Right cardiac atrium (tissue), 5 donors: Measurements from ENCODE around the gene DSC3. TPM values are rescaled to one million over a fixed set of nuclear protein-coding genes. Genes with fewer than 3 reads are reported as not detected.

Experiments
- ATAC-seq, 2 donors: fragments of 200-7000 bp; cut with Tn5 transposase; one replicate each; pipeline versions ENCODE4 v1.8.0 to v1.9.1; 2020; ENCODE audit warnings: moderate library complexity in 2 of 2, mild to moderate bottlenecking in 1 of 2
- DNase-seq, 3 donors: peaks; one replicate each; pipeline ENCODE4 v3.0.0-alpha.2; 2020
- H3K27ac ChIP-seq: one replicate; pipeline ENCODE4 v1.5.1; 2013; ENCODE audit warnings: mild to moderate bottlenecking, low read length, control low read depth, moderate library complexity
- H3K27me3 ChIP-seq: one replicate; pipeline ENCODE4 v1.6.1; 2013; ENCODE audit not compliant: control insufficient read depth, insufficient read depth
- H3K4me1 ChIP-seq: one replicate; pipeline ENCODE4 v1.6.1; 2013; ENCODE audit warnings: low read length; ENCODE audit not compliant: control insufficient read depth, insufficient read depth
- H3K4me3 ChIP-seq: one replicate; pipeline ENCODE4 v1.5.1; 2013; ENCODE audit warnings: low read length, control low read depth
- H3K9me3 ChIP-seq: one replicate; pipeline ENCODE4 v1.6.1; 2013; ENCODE audit warnings: low read length; ENCODE audit not compliant: control insufficient read depth
- WGBS: extraction: QIAGEN DNeasy Blood & Tissue Kit; methylation state at CpG from one replicate; pipeline ENCODE4 v1.1.7; 2013; 5-methylcytosine and 5-hydroxymethylcytosine counted together
- intact Hi-C, 4 donors: fragments of 100-400 bp; cut with DNase I; formaldehyde crosslinking; loops; one replicate each; pipeline versions ENCODE4 v1.11.0 to v1.14.0; 2022 to 2023
- polyA plus RNA-seq: library from polyadenylated mRNA; stranded (reverse); fragments of 200-250 nt; gene quantifications from one replicate; pipeline ENCODE4 v1.2.3, GENCODE V29; 2013
- total RNA-seq, 4 donors: library from RNA; stranded (reverse); fragmentation: NEBNext Ultra II Directional; extraction: Animal tissue kit (Norgen Biotek cat#: 25700); gene quantifications; one replicate each; pipeline ENCODE4 v1.2.1, GENCODE V29; 2021
- donor health status: healthy with polysubstance abuse.
- donor health status: DM: no; HTN: yes; CAD: no.
- donor health status: DM: no; HTN: no; CAD: no.
- donor health status: DM: no; HTN: yes; CAD: no; lungs with severe emphysema.
- donor health status: DM: yes; HTN: yes; CAD: no.

DSC3 gene
- total and polyA plus RNA-seq, 5 donors = 0.03 to 0.18 (median 0.14) TPM

DNA sequence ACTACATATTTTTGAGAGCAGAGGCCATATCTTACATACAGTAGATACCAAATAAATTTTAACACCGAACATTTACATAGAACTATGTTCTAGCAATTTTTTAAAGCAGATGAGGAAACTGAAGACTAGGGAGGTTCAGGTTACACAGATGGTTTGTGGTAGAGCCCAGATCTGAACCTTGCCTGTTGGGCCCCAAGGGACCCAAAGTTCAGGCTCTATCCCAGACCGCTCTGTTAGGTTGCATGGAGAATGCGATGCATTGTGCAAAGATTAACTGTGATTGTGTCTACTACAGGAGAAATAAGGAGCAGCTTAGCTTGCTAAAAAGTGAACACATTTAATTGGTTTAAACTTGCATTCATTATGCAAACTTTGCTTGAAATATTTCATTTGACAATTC lies 16.4 kb upstream of the DSC3 start:
- H3K4me1 ChIP-seq = no peaks in the 10 kb centered on the region
- intact Hi-C loops = no loop called here
- 93% methylated on average over 3 of the region's 3 CpGs for WGBS

DNA sequence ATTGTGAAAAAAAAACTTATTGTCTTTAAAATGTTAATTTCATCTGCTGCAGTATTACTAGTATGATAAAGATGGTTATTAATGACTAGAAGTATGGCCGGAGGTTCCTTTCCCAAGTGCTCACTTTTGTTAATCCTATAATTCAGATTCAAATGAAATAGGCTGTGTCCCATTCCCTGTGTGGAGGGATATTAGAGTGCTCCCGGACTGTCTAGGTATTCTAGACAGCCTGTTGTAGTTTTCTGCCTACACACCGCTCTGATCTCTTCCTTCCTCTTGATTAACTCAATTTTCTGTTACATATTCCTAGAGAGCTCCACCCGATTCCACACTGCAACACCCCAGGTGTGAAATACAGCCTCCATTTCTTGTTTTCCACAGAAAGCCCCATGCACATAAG lies 15.4 kb upstream of the DSC3 start:
- DNase-seq = no peak
- intact Hi-C loops = no loop called here
- peaks cover 2% of the 10 kb centered on the region for H3K9me3 ChIP-seq
- no peak for ATAC-seq
- no peak overlapping the region for H3K27ac ChIP-seq
- H3K27me3 ChIP-seq = no peaks in the 10 kb centered on the region
- WGBS = 78% methylated on average over 4 of the region's 4 CpGs
- H3K4me1 ChIP-seq = no peaks in the 10 kb centered on the region
- no peak overlapping the region for H3K4me3 ChIP-seq

More for the DNA sequence above, 16.4 kb upstream of the DSC3 start:
- no peak overlapping the region for H3K4me3 ChIP-seq
- ATAC-seq (no peak), DNase-seq (no peak)
- no peaks in the 10 kb centered on the region for H3K27me3 ChIP-seq
- H3K9me3 ChIP-seq = no peaks in the 10 kb centered on the region
- H3K27ac ChIP-seq = no peak overlapping the region

DNA sequence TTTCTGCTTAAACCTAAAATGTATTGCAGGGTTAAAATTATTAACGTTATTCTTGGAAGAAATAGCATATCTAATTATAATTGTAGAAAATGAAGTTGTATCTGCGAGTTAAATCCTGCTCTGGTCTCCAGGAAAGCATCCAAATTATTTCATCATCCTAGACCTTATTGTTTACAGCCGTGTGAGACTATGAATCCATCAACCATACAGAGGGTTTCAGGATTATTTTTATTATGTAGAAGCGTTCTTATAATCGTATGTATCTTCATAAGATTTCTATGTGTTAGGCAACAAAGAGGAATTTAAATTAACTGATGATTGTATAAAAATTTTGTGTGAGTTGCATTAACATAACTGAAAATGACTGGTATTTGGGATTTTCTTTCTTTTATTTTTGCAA lies 14.5 kb upstream of the DSC3 start:
- Histone ChIP-seq H3K27me3 (no peaks in the 10 kb centered on the region), H3K9me3 (peaks cover 2% of the 10 kb centered on the region), H3K27ac (no peak overlapping the region), H3K4me3 (no peak overlapping the region), H3K4me1 (no peaks in the 10 kb centered on the region)
- intact Hi-C loops = no loop called here
- 38% methylated on average over 5 of the region's 5 CpGs for WGBS
- ATAC-seq (no peak), DNase-seq (no peak)

DNA sequence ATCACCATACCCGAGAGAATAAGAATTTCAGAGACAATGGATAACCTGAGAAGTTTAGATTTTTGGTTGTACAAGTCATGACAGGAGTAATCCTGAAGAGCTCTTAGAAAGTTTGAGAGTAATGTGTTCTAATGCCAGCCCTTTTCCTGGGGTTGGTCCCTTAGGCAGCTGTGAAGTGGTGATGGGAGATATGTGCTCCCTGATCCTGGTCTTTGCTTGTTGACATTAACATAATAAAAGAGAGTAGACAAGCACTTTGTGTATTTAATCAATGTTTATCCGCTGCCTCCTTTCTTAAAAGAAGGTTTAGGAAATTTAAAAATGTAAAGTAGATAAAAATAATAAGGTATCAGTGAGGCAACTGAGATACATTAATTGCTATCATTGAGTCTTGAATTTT lies 13.8 kb upstream of the DSC3 start:
- WGBS = 85% methylated on average over 2 of the region's 2 CpGs
- Histone ChIP-seq H3K4me3 (no peak overlapping the region), H3K9me3 (peaks cover 2% of the 10 kb centered on the region), H3K27me3 (no peaks in the 10 kb centered on the region), H3K27ac (no peak overlapping the region), H3K4me1 (no peaks in the 10 kb centered on the region)
- DNase-seq (no peak), ATAC-seq (no peak)
- intact Hi-C loops = no loop called here

DNA sequence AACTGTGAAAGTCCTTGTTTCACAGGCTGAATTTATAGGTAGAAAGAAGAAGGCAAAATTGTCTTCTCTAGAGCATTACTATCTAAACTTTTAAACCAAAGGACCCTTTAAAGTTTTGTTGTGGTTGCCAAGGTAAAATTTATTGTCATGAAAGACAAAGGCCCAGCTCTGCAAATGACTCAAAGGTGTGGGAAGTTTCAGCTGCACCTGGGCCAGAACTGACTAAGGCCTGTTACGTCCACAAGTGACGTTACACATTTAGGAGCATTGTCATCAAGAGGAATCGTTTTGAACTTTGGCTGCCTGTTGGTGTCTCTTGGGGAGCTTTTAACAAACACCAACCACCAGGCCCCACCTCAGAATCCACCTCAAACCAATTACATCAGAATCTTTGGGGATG lies 8.1 kb upstream of the DSC3 start:
- Histone ChIP-seq H3K4me1 (no peaks in the 10 kb centered on the region), H3K27ac (no peak overlapping the region), H3K27me3 (no peaks in the 10 kb centered on the region), H3K9me3 (peaks cover 2% of the 10 kb centered on the region), H3K4me3 (no peak overlapping the region)
- no peak for ATAC-seq
- 82% methylated on average over 3 of the region's 3 CpGs for WGBS
- DNase-seq = no peak
- intact Hi-C loops = no loop called here

DNA sequence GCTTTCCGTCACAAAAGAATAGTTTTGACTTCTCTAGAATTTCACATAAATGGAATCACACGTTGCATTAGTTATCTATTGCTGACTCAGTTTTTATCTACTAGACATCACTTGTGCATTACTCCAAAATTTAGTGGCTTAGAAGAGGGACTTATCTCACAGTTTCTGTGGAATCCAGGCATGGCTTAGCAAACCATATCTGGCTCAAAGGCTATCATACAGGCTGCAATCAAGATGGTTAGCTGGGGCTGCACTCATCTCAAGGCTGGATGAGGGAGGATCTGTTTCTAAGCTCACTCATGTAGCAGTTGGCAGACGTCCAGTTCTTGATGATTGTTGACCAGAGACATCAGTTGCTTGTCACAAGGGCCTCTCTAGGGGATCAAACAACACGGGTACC lies 6.6 kb upstream of the DSC3 start:
- peaks cover 2% of the 10 kb centered on the region for H3K9me3 ChIP-seq
- WGBS = 44% methylated on average over 4 of the region's 4 CpGs
- intact Hi-C loops = no loop called here
- no peak for ATAC-seq
- H3K4me1 ChIP-seq = no peaks in the 10 kb centered on the region
- no peak overlapping the region for H3K27ac ChIP-seq
- DNase-seq = no peak
- H3K27me3 ChIP-seq = no peaks in the 10 kb centered on the region
- H3K4me3 ChIP-seq = no peak overlapping the region

DNA sequence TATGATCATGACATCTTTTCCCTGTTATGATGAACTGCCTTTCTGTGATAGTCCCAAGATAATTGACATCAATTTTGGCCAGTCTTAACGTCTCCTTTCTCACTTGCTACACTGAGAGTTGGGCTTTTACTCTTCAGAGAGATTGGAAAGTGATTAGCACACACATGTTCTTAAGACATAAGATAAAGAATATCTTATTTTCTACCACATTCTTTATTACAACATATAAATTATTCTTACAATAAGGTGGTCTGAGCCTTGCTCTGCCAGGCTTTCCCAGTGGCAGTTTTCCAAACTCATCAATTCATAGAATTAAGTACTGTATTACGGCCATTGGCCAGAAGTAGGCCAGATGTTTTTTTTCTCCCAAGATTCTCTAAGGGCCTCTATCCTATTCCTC lies 5.7 kb upstream of the DSC3 start:
- no peak overlapping the region for H3K4me3 ChIP-seq
- H3K9me3 ChIP-seq = no peaks in the 10 kb centered on the region
- H3K4me1 ChIP-seq = no peaks in the 10 kb centered on the region
- ATAC-seq (no peak), DNase-seq (no peak)
- H3K27me3 ChIP-seq = no peaks in the 10 kb centered on the region
- intact Hi-C loops = no loop called here
- H3K27ac ChIP-seq = no peak overlapping the region
- 51% methylated on average over 2 of the region's 2 CpGs for WGBS

DNA sequence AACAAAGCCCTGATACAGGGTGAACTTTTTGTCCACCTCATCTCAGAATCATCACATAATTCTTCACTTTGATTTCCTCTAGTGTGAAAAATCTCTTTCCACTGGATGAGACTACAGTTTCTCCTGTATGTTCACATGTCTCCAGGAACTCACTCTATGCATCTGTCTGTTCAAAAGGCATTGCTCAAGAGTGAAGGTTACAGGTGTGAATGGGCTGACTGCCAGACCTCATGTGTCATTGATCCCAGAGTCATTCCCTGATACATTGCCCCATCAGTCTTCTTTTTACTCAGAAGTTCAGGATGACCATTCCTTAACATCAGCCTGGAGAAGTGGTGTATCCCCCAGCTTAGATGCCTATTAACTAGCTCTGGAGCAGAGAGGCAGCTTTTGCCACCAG lies 4.4 kb upstream of the DSC3 start:
- no peak for ATAC-seq
- H3K4me3 ChIP-seq = no peak overlapping the region
- DNase-seq = no peak
- intact Hi-C loops = no loop called here
- no peaks in the 10 kb centered on the region for H3K27me3 ChIP-seq
- no peaks in the 10 kb centered on the region for H3K9me3 ChIP-seq
- no peak overlapping the region for H3K27ac ChIP-seq
- no peaks in the 10 kb centered on the region for H3K4me1 ChIP-seq

DNA sequence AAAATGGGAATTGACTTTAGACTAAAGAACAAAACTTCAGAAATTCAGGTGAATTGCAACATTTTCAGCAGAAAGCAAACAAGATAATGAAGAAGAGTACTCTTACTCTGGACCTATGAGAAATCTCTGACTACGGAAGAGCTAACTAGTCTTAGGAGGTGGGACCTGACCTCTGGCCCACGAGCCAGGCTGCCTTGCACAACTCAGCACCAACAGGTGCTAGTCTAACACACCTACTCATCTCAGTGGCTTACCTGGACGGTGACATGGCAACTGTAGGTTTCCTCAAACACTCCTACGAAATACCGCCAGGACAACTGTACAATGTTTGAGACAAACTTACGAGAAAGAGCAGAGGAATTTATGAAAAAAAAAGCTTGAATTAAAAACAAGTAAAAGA lies 3.1 kb upstream of the DSC3 start:
- Histone ChIP-seq H3K9me3 (no peaks in the 10 kb centered on the region), H3K27me3 (no peaks in the 10 kb centered on the region), H3K4me3 (no peak overlapping the region), H3K27ac (no peak overlapping the region), H3K4me1 (no peaks in the 10 kb centered on the region)
- ATAC-seq (no peak), DNase-seq (no peak)
- 94% methylated on average over 6 of the region's 6 CpGs for WGBS
- intact Hi-C loops = no loop called here

DNA sequence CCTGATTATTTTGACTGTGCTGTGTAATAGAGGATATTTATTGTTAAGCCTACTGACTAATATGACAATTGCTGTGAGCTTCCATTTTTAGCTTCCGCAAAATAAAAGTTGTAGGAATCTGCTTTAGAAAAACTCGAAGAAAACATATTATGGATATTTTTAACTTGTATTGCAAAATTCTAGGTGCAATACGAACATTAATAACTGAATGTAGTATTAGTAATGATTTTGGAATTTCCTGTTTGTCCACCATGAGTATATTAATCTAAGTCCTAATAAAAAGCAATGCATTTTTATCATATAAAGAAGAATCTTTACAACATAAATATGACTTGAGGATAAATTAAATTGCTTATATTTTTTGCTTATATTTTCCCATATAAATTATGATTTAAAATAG lies 2.4 kb upstream of the DSC3 start:
- 60% methylated on average over 3 of the region's 3 CpGs for WGBS
- ATAC-seq (no peak), DNase-seq (no peak)
- intact Hi-C loops = no loop called here
- no peaks in the 10 kb centered on the region for H3K4me1 ChIP-seq
- H3K27me3 ChIP-seq = no peaks in the 10 kb centered on the region
- no peak overlapping the region for H3K4me3 ChIP-seq
- no peak overlapping the region for H3K27ac ChIP-seq
- no peaks in the 10 kb centered on the region for H3K9me3 ChIP-seq

DNA sequence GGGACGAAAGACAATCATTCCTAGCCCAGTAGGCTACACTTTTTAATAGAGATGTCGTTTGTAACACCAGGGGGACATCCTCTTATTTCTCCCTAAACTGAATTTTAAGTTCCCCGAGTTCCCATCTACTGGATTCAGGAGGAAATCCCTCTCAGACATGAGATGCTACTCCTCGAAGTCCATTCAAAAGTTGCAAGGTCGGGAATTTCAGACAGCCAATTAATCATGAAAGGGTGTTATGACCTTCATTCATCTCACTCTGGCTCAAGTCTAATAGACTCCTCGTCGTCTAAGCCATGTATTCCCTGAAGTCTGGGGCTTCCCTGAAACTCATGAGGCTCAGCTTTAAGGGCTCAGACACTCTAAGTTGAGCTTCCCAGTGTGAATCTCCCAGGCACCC lies 1.2 kb upstream of the DSC3 start:
- intact Hi-C loops = no loop called here
- no peak for DNase-seq
- Histone ChIP-seq H3K27me3 (no peaks in the 10 kb centered on the region), H3K4me1 (no peaks in the 10 kb centered on the region), H3K27ac (no peak overlapping the region), H3K4me3 (no peak overlapping the region), H3K9me3 (no peaks in the 10 kb centered on the region)
- no peak for ATAC-seq
- 80% methylated on average over 7 of the region's 7 CpGs for WGBS

DNA sequence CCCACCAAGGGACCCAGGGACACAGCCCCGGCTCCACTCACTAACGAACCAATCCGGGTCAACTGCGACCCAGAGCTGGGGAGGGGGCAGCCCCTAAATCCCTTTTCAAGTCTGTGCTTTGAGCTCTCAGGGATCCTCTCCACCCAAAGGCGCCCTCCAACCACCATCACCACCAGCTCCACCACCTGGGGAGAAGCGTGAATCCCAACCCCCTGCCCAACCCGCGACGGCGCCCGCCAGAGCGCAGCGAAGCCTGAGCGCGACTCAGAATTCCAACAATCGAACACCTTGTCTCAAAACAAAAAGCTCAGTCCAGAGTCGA lies 497 bp downstream of the DSC3 start:
- intact Hi-C loops = no loop called here
- DNase-seq (peak in 1 of 3 donors; percentile 32), ATAC-seq (peak; percentile 11 to 47)
- Histone ChIP-seq H3K27me3 (no peaks in the 10 kb centered on the region), H3K27ac (no peak overlapping the region), H3K4me3 (peak overlapping the region; percentile 38), H3K4me1 (no peaks in the 10 kb centered on the region), H3K9me3 (no peaks in the 10 kb centered on the region)
- 3% methylated on average over 17 of the region's 17 CpGs for WGBS
